Measurements from ENCODE around the gene ZMIZ1. TPM values are rescaled to one million over a fixed set of nuclear protein-coding genes. Genes with fewer than 3 reads are reported as not detected.

Gene ZMIZ1
- total and polyA plus RNA-seq, 12 donors = 6.6 to 113 (median 55.1) TPM

DNA sequence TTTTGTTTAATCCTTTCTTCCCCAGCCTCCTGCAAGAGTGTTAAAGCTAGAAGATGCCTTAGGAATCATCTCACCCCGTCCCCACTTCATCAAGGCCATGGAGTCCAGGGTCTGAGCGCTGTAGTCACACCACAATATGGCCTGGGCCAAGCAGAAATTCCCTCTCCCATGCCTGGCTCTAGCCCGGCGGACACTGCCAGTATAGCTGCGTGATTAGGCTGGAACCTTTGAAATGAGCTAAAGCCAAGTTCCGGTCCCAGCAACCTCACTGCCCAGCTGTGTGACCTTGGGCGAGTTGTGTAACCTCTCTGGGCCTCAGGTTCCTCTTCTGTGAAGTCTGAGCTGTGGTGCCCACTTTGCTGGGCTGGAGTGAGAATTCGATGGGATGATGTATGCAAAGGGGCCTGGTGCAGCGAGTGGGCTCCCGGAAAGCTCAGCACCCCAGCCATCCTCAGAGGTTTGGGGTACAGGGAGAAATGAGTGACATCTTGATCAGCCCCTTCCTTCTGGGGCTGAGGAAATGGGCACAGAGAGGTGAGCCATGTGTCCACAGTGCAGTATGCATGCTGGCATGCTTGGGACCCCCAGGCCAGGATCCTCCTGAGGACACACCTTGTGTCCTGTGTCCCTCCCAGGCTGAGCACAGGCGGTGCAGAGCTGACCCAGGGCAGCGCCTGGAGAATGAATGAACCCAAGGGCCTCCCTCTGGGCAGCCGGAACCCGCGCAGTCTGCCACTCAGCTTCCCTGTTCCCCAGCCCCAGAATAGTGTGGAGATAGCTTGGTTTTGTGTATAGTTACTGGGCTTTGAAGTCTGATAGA, 118.6 kb downstream of the ZMIZ1 start:
- peak overlapping the region in 3 of 5 donors; percentile 72 to 84 (median 83) for H3K27ac ChIP-seq
- H3K9me3 ChIP-seq (replicated peaks in 1 of 3) = no peaks in the 10 kb centered on the region
- intact Hi-C loops (cut with DNase I) = no loop called here
- WGBS, 4 donors = 64 to 82% (median 67%) methylated on average over 12 to 15 of the region's 15 CpGs
- H3K36me3 ChIP-seq (replicated peaks in 1 of 2) = peaks cover 0 to 7% of the 10 kb centered on the region in 2 donors
- TF ChIP-seq, protein P1, sequence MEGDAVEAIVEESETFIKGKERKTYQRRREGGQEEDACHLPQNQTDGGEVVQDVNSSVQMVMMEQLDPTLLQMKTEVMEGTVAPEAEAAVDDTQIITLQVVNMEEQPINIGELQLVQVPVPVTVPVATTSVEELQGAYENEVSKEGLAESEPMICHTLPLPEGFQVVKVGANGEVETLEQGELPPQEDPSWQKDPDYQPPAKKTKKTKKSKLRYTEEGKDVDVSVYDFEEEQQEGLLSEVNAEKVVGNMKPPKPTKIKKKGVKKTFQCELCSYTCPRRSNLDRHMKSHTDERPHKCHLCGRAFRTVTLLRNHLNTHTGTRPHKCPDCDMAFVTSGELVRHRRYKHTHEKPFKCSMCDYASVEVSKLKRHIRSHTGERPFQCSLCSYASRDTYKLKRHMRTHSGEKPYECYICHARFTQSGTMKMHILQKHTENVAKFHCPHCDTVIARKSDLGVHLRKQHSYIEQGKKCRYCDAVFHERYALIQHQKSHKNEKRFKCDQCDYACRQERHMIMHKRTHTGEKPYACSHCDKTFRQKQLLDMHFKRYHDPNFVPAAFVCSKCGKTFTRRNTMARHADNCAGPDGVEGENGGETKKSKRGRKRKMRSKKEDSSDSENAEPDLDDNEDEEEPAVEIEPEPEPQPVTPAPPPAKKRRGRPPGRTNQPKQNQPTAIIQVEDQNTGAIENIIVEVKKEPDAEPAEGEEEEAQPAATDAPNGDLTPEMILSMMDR (IDR thresholded peaks at IDR 0.05) = no peak
- TF ChIP-seq POLR2A (IDR thresholded peaks at IDR 0.05) = peak in 1 of 2 donors; percentile 76
- peaks cover 50 to 98% of the 10 kb centered on the region in 2 donors for H3K4me1 ChIP-seq (replicated peaks in 1 of 2)
- no peak overlapping the region for H3K4me3 ChIP-seq
- H3K27me3 ChIP-seq = no peaks in the 10 kb centered on the region
- DNase-seq = peak in 6 of 7 donors; percentile 77 to 87 (median 83)

DNA sequence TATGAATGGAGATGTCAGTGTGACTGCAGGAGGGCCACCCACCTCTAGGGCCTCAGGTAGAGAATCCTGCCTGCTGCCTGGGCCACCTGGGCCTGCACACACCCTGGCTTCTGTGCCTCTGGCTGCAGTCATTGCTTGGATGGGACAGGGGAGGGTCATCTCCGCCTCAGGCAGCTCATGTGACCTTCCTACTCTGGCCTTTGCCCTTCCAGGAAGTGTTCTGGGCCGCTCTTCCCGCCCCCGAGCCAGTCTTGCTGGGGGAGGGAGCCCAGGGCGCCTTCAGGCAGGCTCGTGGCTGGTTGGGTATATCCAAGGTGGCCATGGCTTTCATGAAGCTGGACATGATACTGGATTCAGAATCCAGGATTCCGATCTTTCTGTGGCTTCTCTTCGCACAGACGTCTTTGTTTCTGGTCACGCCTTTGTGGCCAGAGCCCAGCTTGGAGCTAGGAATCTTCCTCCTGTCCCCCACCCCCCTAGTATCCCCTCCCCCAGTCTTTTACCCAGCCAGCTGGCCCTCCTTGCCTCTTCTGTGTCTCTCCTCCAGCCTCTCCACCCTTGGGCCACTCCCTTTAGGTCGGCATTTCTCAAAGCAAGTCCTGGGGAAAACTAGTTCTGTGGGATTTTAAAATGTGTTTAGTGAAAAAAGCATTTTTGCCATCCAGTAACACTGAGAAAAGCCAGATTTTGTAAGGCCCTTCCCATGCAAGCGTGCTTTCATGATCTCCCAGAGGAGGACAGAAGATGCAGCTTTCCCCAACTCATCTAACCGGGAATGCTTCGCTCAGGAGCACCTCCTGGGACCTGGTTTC, 119.6 kb downstream of the ZMIZ1 start:
- WGBS, 4 donors = 62 to 72% (median 68%) methylated on average over 11 to 14 of the region's 14 CpGs
- peaks cover 43 to 95% of the 10 kb centered on the region in 2 donors for H3K4me1 ChIP-seq (replicated peaks in 1 of 2)
- intact Hi-C loops (cut with DNase I) = no loop called here

DNA sequence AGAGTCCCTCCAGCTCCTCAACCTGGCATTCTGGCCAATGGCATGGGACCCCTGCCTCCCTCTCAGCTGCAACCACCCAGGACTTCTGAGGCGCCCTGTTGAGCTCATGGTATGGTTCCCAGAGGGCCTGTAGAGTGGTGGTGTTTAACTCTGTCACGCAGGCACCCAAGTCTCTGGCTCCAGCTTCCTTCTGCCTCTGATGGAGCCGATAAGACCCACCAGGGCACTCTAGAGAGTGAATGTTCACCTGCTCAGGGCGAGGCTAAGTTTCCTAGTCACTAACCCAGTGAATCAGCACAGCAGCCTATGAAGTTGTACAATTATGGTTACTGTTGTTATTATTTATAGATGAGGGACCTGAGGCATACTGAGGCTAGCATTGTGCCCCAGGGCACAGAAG, 120.4 kb downstream of the ZMIZ1 start:
- Histone ChIP-seq H3K4me3 (no peak overlapping the region), H3K36me3 (replicated peaks in 1 of 2) (peaks cover 0 to 7% of the 10 kb centered on the region in 2 donors), H3K27me3 (no peaks in the 10 kb centered on the region), H3K9me3 (replicated peaks in 1 of 3) (no peaks in the 10 kb centered on the region), H3K4me1 (replicated peaks in 1 of 2) (peaks cover 36 to 87% of the 10 kb centered on the region in 2 donors), H3K27ac (peak overlapping the region in 4 of 5 donors; percentile 6 to 83 (median 26))
- WGBS, 4 donors = 91 to 100% (median 92%) methylated on average over 1 to 4 of the region's 4 CpGs
- DNase-seq = no peak
- intact Hi-C loops (cut with DNase I) = no loop called here
- TF ChIP-seq, protein P1 (IDR thresholded peaks at IDR 0.05) = no peak
- no peak for TF ChIP-seq POLR2A (IDR thresholded peaks at IDR 0.05)

More for the DNA sequence above, 119.6 kb downstream of the ZMIZ1 start:
- TF ChIP-seq, protein P1 (IDR thresholded peaks at IDR 0.05) = no peak
- no peak for TF ChIP-seq POLR2A (IDR thresholded peaks at IDR 0.05)
- Histone ChIP-seq H3K9me3 (replicated peaks in 1 of 3) (no peaks in the 10 kb centered on the region), H3K27me3 (no peaks in the 10 kb centered on the region), H3K4me3 (no peak overlapping the region), H3K36me3 (replicated peaks in 1 of 2) (peaks cover 0 to 7% of the 10 kb centered on the region in 2 donors), H3K27ac (peak overlapping the region in 3 of 5 donors; percentile 65 to 83 (median 72))
- DNase-seq = no peak

Measured in adrenal gland (tissue), 12 donors.